ENCODE measurements around the gene LYPD6.

Gene LYPD6, protein sequence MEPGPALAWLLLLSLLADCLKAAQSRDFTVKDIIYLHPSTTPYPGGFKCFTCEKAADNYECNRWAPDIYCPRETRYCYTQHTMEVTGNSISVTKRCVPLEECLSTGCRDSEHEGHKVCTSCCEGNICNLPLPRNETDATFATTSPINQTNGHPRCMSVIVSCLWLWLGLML

DNA sequence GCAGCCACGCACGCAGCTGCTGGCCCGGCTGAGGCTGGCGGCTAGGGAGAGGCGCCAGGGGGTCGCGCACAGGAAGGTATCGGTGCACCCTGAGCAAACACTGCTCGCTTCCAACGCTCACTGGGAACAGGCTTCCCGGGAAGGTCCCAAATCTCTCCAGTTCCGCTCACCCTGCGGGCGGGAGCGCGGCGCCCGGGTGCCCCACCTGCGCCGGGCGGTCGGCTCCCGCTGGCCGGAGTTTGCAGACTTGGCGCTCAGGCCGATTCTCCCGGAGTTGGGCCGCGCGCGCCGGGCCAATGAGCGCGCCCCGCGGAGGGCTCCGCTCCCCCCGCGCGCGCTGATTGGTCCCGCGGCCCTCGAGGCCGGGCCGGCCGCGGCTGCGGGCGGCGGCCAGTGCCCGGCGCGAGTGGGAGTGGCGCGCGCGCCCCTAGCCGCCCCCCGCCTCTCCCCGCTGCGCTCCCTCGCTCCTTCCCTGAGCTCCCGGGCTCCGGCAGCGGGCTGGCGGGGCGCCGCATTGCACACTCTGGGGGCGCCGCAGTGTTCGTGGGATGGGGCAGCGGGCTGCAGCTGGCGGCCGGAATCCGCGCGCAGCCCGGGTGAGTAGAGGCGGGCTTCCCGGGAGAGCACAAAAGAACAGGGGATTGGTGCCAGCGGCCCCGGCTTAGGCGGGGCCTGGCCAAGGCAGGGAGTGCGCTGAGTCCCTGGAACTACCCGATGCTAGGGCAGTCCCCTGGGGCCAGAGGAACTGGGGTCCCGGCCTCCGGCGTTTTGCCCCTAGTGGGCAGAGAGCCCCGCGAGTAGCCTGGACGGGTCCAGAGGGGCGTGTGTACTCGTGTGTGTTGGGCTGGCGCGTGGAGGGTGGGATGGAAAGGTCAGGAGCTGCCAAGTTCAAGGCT, at the start of gene LYPD6:
Gene LYPD6 (plus strand): TSS at position 461 of the 896 bp plus-strand sequence. CDS start 107,122 bp downstream, outside the sequence.
- Histone ChIP-seq H3K9me3 (ENCODE audit: control insufficient read depth, insufficient read depth, low read length) (no peaks in the 10 kb centered on the region), H3K27me3 (ENCODE audit: control insufficient read depth, insufficient read depth, low read length) (no peaks in the 10 kb centered on the region; the same call in 1 of the 2 replicates), H3K36me3 (ENCODE audit: control insufficient read depth, insufficient read depth, low read length) (no peaks in the 10 kb centered on the region), H3K4me3 (ENCODE audit: low read length) (peak within 1 kb of the TSS; percentile 83), H3K27ac (ENCODE audit: low read length) (no peak within 1 kb of the TSS), H3K4me1 (ENCODE audit: control insufficient read depth, insufficient read depth, low read length) (peaks cover 1% of the 10 kb centered on the region; the same call in 1 of the 2 replicates)
- no CpG with 5 or more reads among the region's 96 CpGs for WGBS (ENCODE audit: insufficient coverage, insufficient read length)
- DNase-seq (ENCODE audit: low read depth, low spot score): no peak

DNA sequence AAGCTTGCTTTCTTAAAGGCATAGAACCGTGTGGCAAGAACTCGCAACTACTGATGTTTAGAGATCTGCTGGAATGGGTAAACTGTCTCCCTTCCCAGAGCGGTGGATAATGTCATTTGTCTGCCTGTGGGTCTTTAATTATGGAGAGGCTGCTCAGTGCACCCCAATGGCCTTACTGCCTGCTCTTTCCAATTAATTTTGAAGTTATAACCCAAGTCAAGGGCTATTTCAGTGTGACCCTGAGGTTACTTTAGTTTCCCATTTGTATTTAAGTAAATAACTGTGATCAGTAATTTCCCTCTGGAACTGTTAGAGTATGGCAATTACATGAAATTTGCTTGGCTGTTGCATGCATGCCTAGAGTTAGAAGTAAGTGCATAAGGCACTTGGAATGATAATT, 48.9 kb upstream of the LYPD6 start:
- no peaks in the 10 kb centered on the region for H3K36me3 ChIP-seq (ENCODE audit: control insufficient read depth, insufficient read depth, low read length)
- no peak overlapping the region for H3K27ac ChIP-seq (ENCODE audit: low read length)
- no peaks in the 10 kb centered on the region for H3K27me3 ChIP-seq (ENCODE audit: control insufficient read depth, insufficient read depth, low read length)
- DNase-seq (ENCODE audit: low read depth, low spot score): no peak
- WGBS (ENCODE audit: insufficient coverage, insufficient read length): no CpG with 5 or more reads among the region's 3 CpGs
- no peaks in the 10 kb centered on the region for H3K9me3 ChIP-seq (ENCODE audit: control insufficient read depth, insufficient read depth, low read length)
- H3K4me3 ChIP-seq (ENCODE audit: low read length): no peak overlapping the region
- H3K4me1 ChIP-seq (ENCODE audit: control insufficient read depth, insufficient read depth, low read length): no peaks in the 10 kb centered on the region

DNA sequence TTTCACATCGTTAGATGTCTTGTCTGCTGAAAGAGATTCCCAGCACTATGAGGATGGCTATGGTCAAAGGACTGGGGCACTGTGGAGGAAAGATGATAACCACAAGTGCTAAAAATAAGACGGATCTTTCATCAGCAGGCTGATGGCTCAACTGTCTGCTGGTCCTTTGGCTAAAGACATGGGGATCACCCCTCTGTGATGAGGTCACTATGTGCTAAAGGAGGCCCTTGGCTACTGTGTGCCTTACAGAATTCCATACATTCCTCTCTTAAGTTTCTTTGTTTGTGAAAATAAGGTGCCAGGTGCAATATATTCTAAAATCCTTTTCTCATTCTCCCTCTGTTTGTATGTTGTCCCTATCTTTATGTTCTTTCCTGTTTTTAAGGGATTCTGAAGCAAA, 39.7 kb upstream of the LYPD6 start:
- no peaks in the 10 kb centered on the region for H3K36me3 ChIP-seq (ENCODE audit: control insufficient read depth, insufficient read depth, low read length)
- no peak for DNase-seq (ENCODE audit: low read depth, low spot score)
- peaks cover 3% of the 10 kb centered on the region for H3K27me3 ChIP-seq (ENCODE audit: control insufficient read depth, insufficient read depth, low read length)
- no CpG with 5 or more reads among the region's 2 CpGs for WGBS (ENCODE audit: insufficient coverage, insufficient read length)
- no peak overlapping the region for H3K27ac ChIP-seq (ENCODE audit: low read length)
- H3K9me3 ChIP-seq (ENCODE audit: control insufficient read depth, insufficient read depth, low read length): no peaks in the 10 kb centered on the region
- no peak overlapping the region for H3K4me3 ChIP-seq (ENCODE audit: low read length)
- H3K4me1 ChIP-seq (ENCODE audit: control insufficient read depth, insufficient read depth, low read length): peaks cover 8% of the 10 kb centered on the region; the same call in 1 of the 2 replicates

DNA sequence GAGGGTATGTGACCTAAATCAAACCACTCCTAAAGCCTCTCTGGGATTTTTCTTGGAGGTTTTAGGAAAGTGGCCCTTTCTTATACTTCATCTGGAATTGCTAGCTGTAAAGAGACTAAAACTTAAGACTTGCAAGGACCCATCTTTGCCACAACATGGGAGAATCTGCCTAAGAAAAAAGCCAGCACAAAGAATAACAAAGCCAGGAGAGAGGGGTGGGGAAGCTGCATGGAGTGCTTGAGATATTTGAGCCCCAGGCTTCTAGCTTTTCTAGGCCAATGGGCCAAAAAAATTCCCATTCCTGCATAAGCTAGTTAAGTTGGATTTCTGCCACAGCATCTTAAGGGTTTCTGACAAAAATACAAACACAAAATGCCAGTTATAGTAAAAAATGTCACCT, 38.5 kb upstream of the LYPD6 start:
- Histone ChIP-seq H3K27me3 (ENCODE audit: control insufficient read depth, insufficient read depth, low read length) (peaks cover 3% of the 10 kb centered on the region), H3K36me3 (ENCODE audit: control insufficient read depth, insufficient read depth, low read length) (no peaks in the 10 kb centered on the region), H3K4me3 (ENCODE audit: low read length) (no peak overlapping the region), H3K4me1 (ENCODE audit: control insufficient read depth, insufficient read depth, low read length) (peaks cover 8% of the 10 kb centered on the region; the same call in 1 of the 2 replicates), H3K27ac (ENCODE audit: low read length) (no peak overlapping the region), H3K9me3 (ENCODE audit: control insufficient read depth, insufficient read depth, low read length) (no peaks in the 10 kb centered on the region)
- no peak for DNase-seq (ENCODE audit: low read depth, low spot score)

DNA sequence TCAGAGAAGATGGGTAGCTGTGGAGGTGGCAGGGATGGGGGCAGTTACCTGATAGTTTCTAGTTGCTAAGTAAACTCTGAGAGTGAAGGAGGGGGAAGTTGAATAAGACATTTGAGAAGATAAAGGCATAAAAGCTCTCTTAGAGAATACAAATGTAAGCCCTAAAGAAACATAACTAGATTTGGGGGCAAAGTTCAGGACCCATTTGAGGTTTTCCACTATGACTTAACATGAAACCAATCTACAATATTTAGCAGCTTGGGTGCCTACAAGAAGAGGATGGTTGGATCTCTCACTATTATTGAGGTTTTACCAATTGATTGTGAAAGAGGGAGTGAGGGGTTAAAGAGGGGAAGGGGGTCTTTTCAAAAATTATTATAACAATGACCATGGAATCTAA, 34.4 kb upstream of the LYPD6 start:
- Histone ChIP-seq H3K9me3 (ENCODE audit: control insufficient read depth, insufficient read depth, low read length) (no peaks in the 10 kb centered on the region), H3K4me1 (ENCODE audit: control insufficient read depth, insufficient read depth, low read length) (peaks cover 4% of the 10 kb centered on the region; the same call in 1 of the 2 replicates), H3K27ac (ENCODE audit: low read length) (no peak overlapping the region), H3K27me3 (ENCODE audit: control insufficient read depth, insufficient read depth, low read length) (peaks cover 3% of the 10 kb centered on the region), H3K4me3 (ENCODE audit: low read length) (no peak overlapping the region), H3K36me3 (ENCODE audit: control insufficient read depth, insufficient read depth, low read length) (no peaks in the 10 kb centered on the region)
- DNase-seq (ENCODE audit: low read depth, low spot score): no peak

DNA sequence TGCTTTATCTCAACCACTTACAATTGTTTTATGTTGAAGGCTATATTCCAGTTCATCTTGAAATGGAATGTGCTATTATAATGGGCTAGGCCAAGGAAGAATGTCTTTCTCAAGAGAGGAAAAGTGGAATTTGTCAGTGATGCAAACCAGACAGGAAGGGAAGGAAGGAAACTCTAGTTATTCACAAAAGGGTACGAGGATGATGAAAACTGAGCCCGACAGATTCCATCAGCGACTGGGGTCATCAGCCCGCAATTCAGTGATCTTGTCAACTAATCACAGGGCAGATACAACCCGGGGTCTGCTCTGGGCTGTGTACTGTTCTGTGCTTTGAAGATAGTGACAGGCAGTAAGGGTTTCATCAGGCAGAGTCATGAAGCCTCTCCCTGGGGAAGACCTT, 23.4 kb upstream of the LYPD6 start:
- Histone ChIP-seq H3K27ac (ENCODE audit: low read length) (no peak overlapping the region), H3K36me3 (ENCODE audit: control insufficient read depth, insufficient read depth, low read length) (no peaks in the 10 kb centered on the region), H3K4me3 (ENCODE audit: low read length) (no peak overlapping the region), H3K4me1 (ENCODE audit: control insufficient read depth, insufficient read depth, low read length) (no peaks in the 10 kb centered on the region), H3K9me3 (ENCODE audit: control insufficient read depth, insufficient read depth, low read length) (no peaks in the 10 kb centered on the region), H3K27me3 (ENCODE audit: control insufficient read depth, insufficient read depth, low read length) (no peaks in the 10 kb centered on the region)
- no peak for DNase-seq (ENCODE audit: low read depth, low spot score)
- WGBS (ENCODE audit: insufficient coverage, insufficient read length): no CpG with 5 or more reads among the region's 5 CpGs

DNA sequence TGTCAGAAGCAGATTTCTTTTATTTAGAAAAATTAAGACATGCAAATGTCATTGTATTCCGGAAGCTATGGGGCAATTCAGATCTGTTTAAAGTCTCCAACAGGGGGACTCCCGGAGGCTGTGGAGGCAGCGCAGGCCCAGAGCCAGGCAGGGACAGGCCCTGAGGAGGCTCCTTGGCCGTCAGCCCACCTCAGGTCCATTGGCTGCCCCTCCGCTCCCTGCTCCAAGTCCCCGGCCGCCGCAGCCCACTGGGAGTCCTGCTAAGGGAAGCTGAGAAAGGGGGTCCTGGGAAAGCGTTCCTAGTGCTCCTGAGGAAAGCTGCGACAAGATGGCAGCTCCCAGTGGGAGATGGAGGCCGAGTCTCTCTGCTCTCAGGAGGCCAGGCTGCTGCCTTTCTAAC, 20.0 kb upstream of the LYPD6 start:
- peaks cover 4% of the 10 kb centered on the region; the same call in 1 of the 2 replicates for H3K4me1 ChIP-seq (ENCODE audit: control insufficient read depth, insufficient read depth, low read length)
- DNase-seq (ENCODE audit: low read depth, low spot score): no peak
- no peaks in the 10 kb centered on the region for H3K27me3 ChIP-seq (ENCODE audit: control insufficient read depth, insufficient read depth, low read length)
- no peaks in the 10 kb centered on the region for H3K36me3 ChIP-seq (ENCODE audit: control insufficient read depth, insufficient read depth, low read length)
- H3K9me3 ChIP-seq (ENCODE audit: control insufficient read depth, insufficient read depth, low read length): no peaks in the 10 kb centered on the region
- H3K4me3 ChIP-seq (ENCODE audit: low read length): no peak overlapping the region
- no CpG with 5 or more reads among the region's 11 CpGs for WGBS (ENCODE audit: insufficient coverage, insufficient read length)
- no peak overlapping the region for H3K27ac ChIP-seq (ENCODE audit: low read length)

DNA sequence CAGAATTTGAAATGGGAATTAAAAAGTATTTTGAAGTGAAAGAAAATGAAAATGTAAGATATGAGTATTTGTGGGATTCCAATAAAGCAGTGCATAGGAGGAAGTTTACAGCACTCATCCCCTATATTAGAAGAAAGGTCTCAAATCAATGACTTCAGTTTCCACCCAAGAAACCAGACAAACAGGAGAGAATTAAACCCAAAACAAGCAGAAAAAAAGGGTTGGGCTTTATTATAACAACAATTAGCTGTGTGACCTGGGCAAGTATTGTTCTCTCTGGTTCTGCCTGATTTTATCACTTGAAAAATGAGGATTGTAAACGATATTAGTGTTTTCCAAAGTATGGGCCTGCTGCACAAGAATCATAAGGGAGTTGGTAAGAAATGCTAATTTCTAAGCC, 18.3 kb upstream of the LYPD6 start:
- no CpG with 5 or more reads among the region's 1 CpG for WGBS (ENCODE audit: insufficient coverage, insufficient read length)
- Histone ChIP-seq H3K27me3 (ENCODE audit: control insufficient read depth, insufficient read depth, low read length) (no peaks in the 10 kb centered on the region), H3K4me3 (ENCODE audit: low read length) (no peak overlapping the region), H3K36me3 (ENCODE audit: control insufficient read depth, insufficient read depth, low read length) (no peaks in the 10 kb centered on the region), H3K4me1 (ENCODE audit: control insufficient read depth, insufficient read depth, low read length) (peaks cover 5% of the 10 kb centered on the region; the same call in 1 of the 2 replicates), H3K9me3 (ENCODE audit: control insufficient read depth, insufficient read depth, low read length) (no peaks in the 10 kb centered on the region), H3K27ac (ENCODE audit: low read length) (no peak overlapping the region)
- DNase-seq (ENCODE audit: low read depth, low spot score): no peak

DNA sequence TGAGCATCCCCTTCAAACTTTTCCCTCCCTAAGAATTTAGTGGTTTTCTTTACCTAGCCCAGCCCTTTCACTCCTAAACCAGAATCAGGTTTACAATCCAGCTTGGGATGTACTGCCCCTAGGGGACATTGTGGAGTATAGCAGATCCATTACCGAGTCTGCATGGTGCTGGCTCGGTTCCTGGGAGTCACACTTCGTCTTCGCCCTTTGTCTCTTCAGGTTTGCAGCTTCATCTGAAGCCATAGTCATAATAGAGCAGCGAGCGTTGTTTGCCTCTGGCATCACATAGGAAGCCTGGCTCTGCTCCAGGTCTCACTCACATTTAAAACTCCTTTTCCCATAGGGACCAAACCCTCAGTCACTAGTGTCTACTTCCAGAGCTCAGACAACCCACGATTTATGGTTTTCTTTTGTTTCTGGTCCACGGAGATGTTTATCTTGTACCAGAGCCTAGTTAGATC, 16.8 kb upstream of the LYPD6 start:
- no CpG with 5 or more reads among the region's 8 CpGs for WGBS (ENCODE audit: insufficient coverage, insufficient read length)
- no peak overlapping the region for H3K4me3 ChIP-seq (ENCODE audit: low read length)
- peak; percentile 82 for DNase-seq (ENCODE audit: low read depth, low spot score)
- H3K27ac ChIP-seq (ENCODE audit: low read length): no peak overlapping the region
- H3K9me3 ChIP-seq (ENCODE audit: control insufficient read depth, insufficient read depth, low read length): no peaks in the 10 kb centered on the region
- no peaks in the 10 kb centered on the region for H3K36me3 ChIP-seq (ENCODE audit: control insufficient read depth, insufficient read depth, low read length)
- peaks cover 5% of the 10 kb centered on the region; the same call in 1 of the 2 replicates for H3K4me1 ChIP-seq (ENCODE audit: control insufficient read depth, insufficient read depth, low read length)
- H3K27me3 ChIP-seq (ENCODE audit: control insufficient read depth, insufficient read depth, low read length): no peaks in the 10 kb centered on the region

DNA sequence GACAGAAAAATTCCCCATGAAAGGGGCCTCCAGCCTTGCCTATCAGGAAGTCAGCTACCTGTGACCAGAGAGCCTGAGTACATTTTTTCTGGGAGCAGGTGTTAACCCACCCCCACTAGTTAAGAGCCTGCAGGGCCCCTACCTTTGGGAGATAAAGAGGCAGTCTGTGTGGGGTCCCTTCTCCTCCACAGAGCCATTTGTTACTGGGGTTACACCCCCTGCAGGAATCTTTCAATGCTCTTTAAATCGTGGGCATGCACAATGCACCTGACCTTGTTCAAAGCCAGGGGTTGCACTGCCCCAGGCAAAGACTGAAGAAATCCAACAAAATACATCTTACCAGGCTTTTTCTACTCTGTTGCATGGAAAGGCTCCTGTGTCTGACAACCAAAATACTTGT, 15.7 kb upstream of the LYPD6 start:
- Histone ChIP-seq H3K36me3 (ENCODE audit: control insufficient read depth, insufficient read depth, low read length) (no peaks in the 10 kb centered on the region), H3K27me3 (ENCODE audit: control insufficient read depth, insufficient read depth, low read length) (no peaks in the 10 kb centered on the region), H3K4me3 (ENCODE audit: low read length) (no peak overlapping the region), H3K27ac (ENCODE audit: low read length) (no peak overlapping the region), H3K4me1 (ENCODE audit: control insufficient read depth, insufficient read depth, low read length) (peaks cover 5% of the 10 kb centered on the region; the same call in 1 of the 2 replicates), H3K9me3 (ENCODE audit: control insufficient read depth, insufficient read depth, low read length) (no peaks in the 10 kb centered on the region)
- WGBS (ENCODE audit: insufficient coverage, insufficient read length): no CpG with 5 or more reads among the region's 1 CpG
- DNase-seq (ENCODE audit: low read depth, low spot score): no peak
